Upper lobe of left lung (tissue), 6 donors: Measurements from ENCODE around the gene OR4F15. TPM values are rescaled to one million over a fixed set of nuclear protein-coding genes. Genes with fewer than 3 reads are reported as not detected.

Experiments used
- ATAC-seq, 2 donors: fragments of 200-7000 bp; cut with Tn5 transposase; one replicate each; pipeline ENCODE4 v1.9.1; 2022; ENCODE audit warnings: mild to moderate bottlenecking in 2 of 2, moderate library complexity in 2 of 2; ENCODE audit not compliant: low FRiP score in 2 of 2
- DNase-seq, 2 donors: peaks; one replicate each; pipeline ENCODE4 v3.0.0-alpha.2; 2019 to 2020
- H3K27ac ChIP-seq, 4 donors: fragments of 200-600 bp; sonication (generic); one replicate each; pipeline ENCODE4 v1.5.1; 2016 to 2019
- H3K27me3 ChIP-seq, 4 donors: fragments of 200-600 bp; sonication (generic); one replicate each; pipeline ENCODE4 v1.5.1; 2017 to 2019
- H3K36me3 ChIP-seq, 4 donors: fragments of 200-600 bp; sonication (generic); one replicate each; pipeline ENCODE4 v1.5.1; 2016 to 2019
- H3K4me1 ChIP-seq, 4 donors: fragments of 200-600 bp; sonication (generic); one replicate each; pipeline ENCODE4 v1.5.1; 2018 to 2019
- H3K4me3 ChIP-seq, 4 donors: fragments of 200-600 bp; sonication (generic); one replicate each; pipeline ENCODE4 v1.5.1; 2017 to 2019; ENCODE audit warnings: mild to moderate bottlenecking in 2 of 4, moderate library complexity in 1 of 4
- H3K9me3 ChIP-seq, 4 donors: fragments of 200-600 bp; sonication (generic); one replicate each; pipeline ENCODE4 v1.5.1; 2018 to 2019
- CTCF ChIP-seq, 6 experiments: fragments of 450-650 bp in 4 of 6; fragments of 200-600 bp in 2 of 6; sonication (generic) in 2 of 6; IDR thresholded peaks; one replicate each; pipeline ENCODE4 v1.5.1; 2016 to 2019; ENCODE audit warnings: antibody characterized with exemption in 6 of 6
- EP300 ChIP-seq, 4 donors: sonication (generic); formaldehyde crosslinking; IDR thresholded peaks; one replicate each; pipeline ENCODE4 v1.5.1; 2017; ENCODE audit warnings: antibody characterized with exemption in 4 of 4, control low read depth in 2 of 4
- POLR2A ChIP-seq, 4 donors: fragments of 450-650 bp; IDR thresholded peaks; one replicate each; pipeline ENCODE4 v1.5.1; 2016 to 2017; ENCODE audit warnings: antibody characterized with exemption in 4 of 4, mild to moderate bottlenecking in 2 of 4
- POLR2AphosphoS5 ChIP-seq, 2 donors: sonication (generic); formaldehyde crosslinking; IDR thresholded peaks; one replicate each; pipeline ENCODE4 v1.5.1; 2017; ENCODE audit warnings: antibody characterized with exemption in 2 of 2
- WGBS, 2 donors: methylation state at CpG; one replicate each; pipeline ENCODE4 v1.1.5; 2017 to 2018; 5-methylcytosine and 5-hydroxymethylcytosine counted together
- total RNA-seq, 6 donors: library from RNA; depleted of rRNA in 4 of 6; stranded (reverse); fragments of >200 nt in 4 of 6; gene quantifications; one replicate each; pipeline versions ENCODE4 v1.1.0 to v1.2.1, GENCODE V29; 2016 to 2021
- donor health status: DM: no; HTN: no; CAD: no; lungs with moderate emphysema.
- donor health status: DM: no; HTN: yes; CAD: no; lungs with severe emphysema.

The OR4F15 gene
- total RNA-seq, 6 donors from 2014 or later = not detected

- DNase-seq = no peak
- no peak overlapping the region for H3K27ac ChIP-seq
- TF ChIP-seq EP300 (IDR thresholded peaks at IDR 0.05) (no peak), CTCF (IDR thresholded peaks at IDR 0.05) (no peak), POLR2A (IDR thresholded peaks at IDR 0.05) (no peak), POLR2AphosphoS5 (IDR thresholded peaks at IDR 0.05) (no peak)
- H3K4me3 ChIP-seq = no peak overlapping the region
- H3K4me1 ChIP-seq = no peaks in the 10 kb centered on the region
- H3K27me3 ChIP-seq = no peaks in the 10 kb centered on the region
- H3K36me3 ChIP-seq = no peaks in the 10 kb centered on the region
- no peaks in the 10 kb centered on the region for H3K9me3 ChIP-seq
- no peak for ATAC-seq
Observed at GRCh38 chr15:101804941-101805340, 7.1 kb upstream of the OR4F15 start.

DNA sequence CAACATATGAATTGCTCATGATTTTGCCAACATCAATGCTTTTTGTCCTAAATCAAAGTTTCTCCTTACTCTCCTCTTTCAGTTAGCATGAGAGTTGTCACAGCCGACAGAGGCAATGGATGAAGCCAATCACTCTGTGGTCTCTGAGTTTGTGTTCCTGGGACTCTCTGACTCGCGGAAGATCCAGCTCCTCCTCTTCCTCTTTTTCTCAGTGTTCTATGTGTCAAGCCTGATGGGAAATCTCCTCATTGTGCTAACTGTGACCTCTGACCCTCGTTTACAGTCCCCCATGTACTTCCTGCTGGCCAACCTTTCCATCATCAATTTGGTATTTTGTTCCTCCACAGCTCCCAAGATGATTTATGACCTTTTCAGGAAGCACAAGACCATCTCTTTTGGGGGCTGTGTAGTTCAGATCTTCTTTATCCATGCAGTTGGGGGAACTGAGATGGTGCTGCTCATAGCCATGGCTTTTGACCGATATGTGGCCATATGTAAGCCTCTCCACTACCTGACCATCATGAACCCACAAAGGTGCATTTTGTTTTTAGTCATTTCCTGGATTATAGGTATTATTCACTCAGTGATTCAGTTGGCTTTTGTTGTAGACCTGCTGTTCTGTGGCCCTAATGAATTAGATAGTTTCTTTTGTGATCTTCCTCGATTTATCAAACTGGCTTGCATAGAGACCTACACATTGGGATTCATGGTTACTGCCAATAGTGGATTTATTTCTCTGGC lies 6.2 kb upstream of the OR4F15 start:
- no peaks in the 10 kb centered on the region for H3K27me3 ChIP-seq
- H3K36me3 ChIP-seq = no peaks in the 10 kb centered on the region
- no peak for DNase-seq
- no peak overlapping the region for H3K27ac ChIP-seq
- H3K4me1 ChIP-seq = no peaks in the 10 kb centered on the region
- whole genome bisulfite sequencing, 2 donors = 72 to 74% methylated on average over 6 of the region's 6 CpGs
- H3K4me3 ChIP-seq = no peak overlapping the region
- TF ChIP-seq EP300 (IDR thresholded peaks at IDR 0.05) = no peak
- H3K9me3 ChIP-seq = no peaks in the 10 kb centered on the region
- no peak for ATAC-seq

GRCh38 chr15:101807345-101807945 lies 4.6 kb upstream of the OR4F15 start:
- H3K9me3 ChIP-seq = no peaks in the 10 kb centered on the region
- H3K4me3 ChIP-seq = no peak overlapping the region
- H3K27ac ChIP-seq = no peak overlapping the region
- TF ChIP-seq CTCF (IDR thresholded peaks at IDR 0.05) (no peak), POLR2AphosphoS5 (IDR thresholded peaks at IDR 0.05) (no peak), POLR2A (IDR thresholded peaks at IDR 0.05) (no peak), EP300 (IDR thresholded peaks at IDR 0.05) (no peak)
- H3K36me3 ChIP-seq = no peaks in the 10 kb centered on the region
- no peaks in the 10 kb centered on the region for H3K4me1 ChIP-seq
- ATAC-seq (no peak), DNase-seq (no peak)
- WGBS, 2 donors = 60 to 71% methylated on average over 10 of the region's 10 CpGs
- H3K27me3 ChIP-seq = no peaks in the 10 kb centered on the region

DNA sequence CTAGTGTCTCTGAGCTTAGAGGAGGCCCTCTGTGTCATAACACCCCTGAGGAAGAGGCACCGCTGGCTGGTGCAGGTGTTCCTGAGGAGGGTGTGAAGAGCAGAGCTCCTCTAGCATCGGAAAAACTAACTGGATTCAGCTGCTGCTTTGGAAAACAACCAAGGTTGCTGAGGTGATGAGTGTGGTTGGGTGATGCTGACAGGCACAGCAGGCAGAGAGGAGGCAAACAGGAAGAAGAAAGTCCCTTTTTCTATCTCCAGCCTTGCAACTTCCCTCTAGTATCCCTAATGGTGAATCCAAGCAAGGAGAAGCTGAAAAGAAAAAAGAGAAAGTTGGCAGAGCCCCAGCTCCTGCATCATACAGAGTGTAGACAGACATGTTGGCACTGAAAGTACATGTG lies 3.8 kb upstream of the OR4F15 start:
- no peak for DNase-seq

GRCh38 chr15:101810456-101810855 lies 1.5 kb upstream of the OR4F15 start:
- TF ChIP-seq POLR2A (IDR thresholded peaks at IDR 0.05) (no peak), CTCF (IDR thresholded peaks at IDR 0.05) (no peak), POLR2AphosphoS5 (IDR thresholded peaks at IDR 0.05) (no peak), EP300 (IDR thresholded peaks at IDR 0.05) (no peak)
- WGBS, 2 donors = 72 to 100% methylated on average over 1 of the region's 1 CpG
- Histone ChIP-seq H3K36me3 (no peaks in the 10 kb centered on the region), H3K27ac (no peak overlapping the region), H3K9me3 (no peaks in the 10 kb centered on the region), H3K27me3 (no peaks in the 10 kb centered on the region), H3K4me1 (no peaks in the 10 kb centered on the region), H3K4me3 (no peak overlapping the region)
- DNase-seq (no peak), ATAC-seq (no peak)

More for the DNA sequence above, 3.8 kb upstream of the OR4F15 start:
- no peak for TF ChIP-seq CTCF (IDR thresholded peaks at IDR 0.05)
- no peak for TF ChIP-seq EP300 (IDR thresholded peaks at IDR 0.05)
- no peak for TF ChIP-seq POLR2A (IDR thresholded peaks at IDR 0.05)
- no peak for TF ChIP-seq POLR2AphosphoS5 (IDR thresholded peaks at IDR 0.05)
- WGBS, 2 donors = 58 to 65% methylated on average over 2 of the region's 2 CpGs
- Histone ChIP-seq H3K36me3 (no peaks in the 10 kb centered on the region), H3K4me1 (no peaks in the 10 kb centered on the region), H3K4me3 (no peak overlapping the region), H3K27me3 (no peaks in the 10 kb centered on the region), H3K27ac (no peak overlapping the region), H3K9me3 (no peaks in the 10 kb centered on the region)
- no peak for ATAC-seq
